ENCODE results near the gene TSHZ2.

TSHZ2 gene

GRCh38 chr20:53100476-53100911 is 128.3 kb downstream of the TSHZ2 start:
- no peak overlapping the region for H3K4me3 ChIP-seq (ENCODE audit: low read depth, low read length)
- H3K36me3 ChIP-seq (replicated peaks), result no peaks in the 10 kb centered on the region
- in situ Hi-C loops (cut with HindIII; ENCODE audit: low pct_ligation_motif_present, low sequenced_read_pairs), result no loop called here
- H3K27ac ChIP-seq, result no peak overlapping the region
- H3K27me3 ChIP-seq (replicated peaks), result no peaks in the 10 kb centered on the region
- TF ChIP-seq CTCF (IDR thresholded peaks at IDR 0.05; ENCODE audit: low read depth, low read length, missing control alignments), result no peak
- no peak for DNase-seq

GRCh38 chr20:53101992-53102760 is 130.0 kb downstream of the TSHZ2 start:
- no peaks in the 10 kb centered on the region for H3K36me3 ChIP-seq (replicated peaks)
- no peaks in the 10 kb centered on the region for H3K27me3 ChIP-seq (replicated peaks)
- in situ Hi-C loops (cut with HindIII; ENCODE audit: low pct_ligation_motif_present, low sequenced_read_pairs), result no loop called here
- no peak overlapping the region for H3K4me3 ChIP-seq (ENCODE audit: low read depth, low read length)
- TF ChIP-seq CTCF (IDR thresholded peaks at IDR 0.05; ENCODE audit: low read depth, low read length, missing control alignments), result no peak
- H3K27ac ChIP-seq, result no peak overlapping the region
- no peak for DNase-seq

DNA sequence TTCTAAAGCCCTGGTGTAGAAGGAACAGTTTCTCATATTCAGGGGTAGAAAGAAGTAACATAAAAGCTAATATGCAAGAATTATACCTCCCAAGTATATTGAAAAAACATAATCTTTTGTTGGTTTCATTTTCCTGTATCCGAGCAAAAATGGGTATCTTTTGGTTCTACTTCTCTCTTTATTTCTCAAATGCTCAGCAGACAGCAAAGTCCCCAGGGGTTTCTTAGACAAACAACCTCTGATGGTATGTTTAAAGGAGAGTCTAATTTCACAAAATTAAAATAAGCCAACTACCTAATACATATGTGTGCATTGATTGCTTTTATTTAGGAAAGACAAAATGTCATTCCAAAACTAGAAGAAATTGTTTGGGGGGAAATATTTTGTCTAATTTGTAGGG is 131.0 kb downstream of the TSHZ2 start:
- Histone ChIP-seq H3K27me3 (replicated peaks) (no peaks in the 10 kb centered on the region), H3K4me3 (ENCODE audit: low read depth, low read length) (no peak overlapping the region), H3K36me3 (replicated peaks) (no peaks in the 10 kb centered on the region), H3K27ac (no peak overlapping the region)
- in situ Hi-C loops (cut with HindIII; ENCODE audit: low pct_ligation_motif_present, low sequenced_read_pairs), result no loop called here
- no peak for TF ChIP-seq CTCF (IDR thresholded peaks at IDR 0.05; ENCODE audit: low read depth, low read length, missing control alignments)
- no peak for DNase-seq

GRCh38 chr20:53104884-53105283 is 132.7 kb downstream of the TSHZ2 start:
- no peaks in the 10 kb centered on the region for H3K36me3 ChIP-seq (replicated peaks)
- in situ Hi-C loops (cut with HindIII; ENCODE audit: low pct_ligation_motif_present, low sequenced_read_pairs), result no loop called here
- DNase-seq, result no peak
- H3K4me3 ChIP-seq (ENCODE audit: low read depth, low read length), result no peak overlapping the region
- TF ChIP-seq CTCF (IDR thresholded peaks at IDR 0.05; ENCODE audit: low read depth, low read length, missing control alignments), result no peak
- H3K27me3 ChIP-seq (replicated peaks), result no peaks in the 10 kb centered on the region
- no peak overlapping the region for H3K27ac ChIP-seq

DNA sequence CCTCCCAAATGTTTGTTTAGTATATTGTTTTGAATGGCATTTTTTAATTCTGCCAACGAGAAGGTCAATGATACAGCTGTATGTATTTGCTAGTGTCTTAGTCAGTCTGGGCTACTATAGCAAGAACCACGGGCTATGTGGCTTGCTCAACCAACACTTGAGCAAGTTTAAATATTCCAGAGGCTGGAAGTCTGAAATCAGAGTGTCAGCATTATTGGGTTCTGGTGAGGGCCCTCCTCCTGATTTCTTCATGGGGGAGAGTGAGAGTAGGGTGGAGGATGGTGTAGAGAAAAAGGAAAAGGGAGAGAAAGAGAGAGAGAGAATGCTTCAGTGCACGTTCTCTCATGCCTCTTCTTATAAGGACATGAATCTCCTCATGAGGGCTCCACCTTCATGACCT is 144.6 kb downstream of the TSHZ2 start:
- H3K36me3 ChIP-seq (replicated peaks), result no peaks in the 10 kb centered on the region
- no peak for DNase-seq
- H3K27me3 ChIP-seq (replicated peaks), result no peaks in the 10 kb centered on the region
- no peak for TF ChIP-seq CTCF (IDR thresholded peaks at IDR 0.05; ENCODE audit: low read depth, low read length, missing control alignments)
- in situ Hi-C loops (cut with HindIII; ENCODE audit: low pct_ligation_motif_present, low sequenced_read_pairs), result no loop called here
- no peak overlapping the region for H3K4me3 ChIP-seq (ENCODE audit: low read depth, low read length)
- H3K27ac ChIP-seq, result no peak overlapping the region

- no peak overlapping the region for H3K27ac ChIP-seq
- H3K27me3 ChIP-seq (replicated peaks), result no peaks in the 10 kb centered on the region
- in situ Hi-C loops (cut with HindIII; ENCODE audit: low pct_ligation_motif_present, low sequenced_read_pairs), result no loop called here
- H3K4me3 ChIP-seq (ENCODE audit: low read depth, low read length), result no peak overlapping the region
- no peak for DNase-seq
- no peaks in the 10 kb centered on the region for H3K36me3 ChIP-seq (replicated peaks)
- no peak for TF ChIP-seq CTCF (IDR thresholded peaks at IDR 0.05; ENCODE audit: low read depth, low read length, missing control alignments)
Observed at GRCh38 chr20:53122853-53123252, 150.7 kb downstream of the TSHZ2 start.
